Lower leg skin (tissue), 3 donors: ENCODE measurements around the gene HES1.

ENCODE experiments used
- CTCF ChIP-seq, 3 donors: fragments of 450-650 bp; IDR thresholded peaks; one replicate each; pipeline ENCODE4 v1.5.1; 2016; ENCODE audit warnings: antibody characterized with exemption in 3 of 3, mild to moderate bottlenecking in 3 of 3, moderate library complexity in 2 of 3
- POLR2A ChIP-seq, 2 donors: fragments of 450-650 bp; IDR thresholded peaks; one replicate each; pipeline ENCODE4 v1.6.1; 2016 to 2017; ENCODE audit warnings: antibody characterized with exemption in 2 of 2, mild to moderate bottlenecking in 1 of 2, moderate library complexity in 1 of 2

- TF ChIP-seq CTCF (IDR thresholded peaks at IDR 0.05) (no peak), POLR2A (IDR thresholded peaks at IDR 0.05) (no peak)
Measured at GRCh38 chr3:194093842-194094241, 42.1 kb upstream of the HES1 start.
